ENCODE measurements around the gene RBKS. TPM values are rescaled to one million over a fixed set of nuclear protein-coding genes. Genes with fewer than 3 reads are reported as not detected.

The RBKS gene
- total RNA-seq, 1 experiment from 2014 or later = 0.54 TPM

DNA sequence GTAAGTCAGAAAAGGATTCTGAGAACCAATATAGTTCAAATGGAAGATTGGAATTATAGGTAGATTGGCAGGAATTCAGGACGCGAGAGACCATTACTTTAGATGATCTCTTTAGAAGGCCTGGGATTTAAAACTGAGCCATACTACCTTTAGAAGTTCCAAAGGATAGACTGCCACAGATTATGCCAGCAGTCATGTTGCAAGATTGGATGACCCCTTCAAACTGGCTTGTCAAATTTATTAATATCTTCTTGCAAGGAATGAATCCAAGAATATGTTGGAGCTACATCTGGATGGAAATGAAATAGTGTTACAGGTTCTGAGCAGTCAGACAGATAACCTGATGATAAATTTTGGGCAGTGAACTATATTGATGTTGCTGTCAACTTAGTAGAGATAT, 22.3 kb upstream of the RBKS start:
- H3K27me3 ChIP-seq (replicated peaks; ENCODE audit: insufficient read depth, low read depth, low read length, poor library complexity) = no peaks in the 10 kb centered on the region
- CTCF ChIA-PET = no interaction called here
- POLR2A ChIA-PET (ENCODE audit: low non-redundant PET) = no interaction called here
- intact Hi-C loops (cut with micrococcal nuclease; ENCODE audit: unreplicated experiment) = no loop called here
- H3K4me3 ChIP-seq (ENCODE audit: low read depth, low read length, poor library complexity, severe bottlenecking) = no peak overlapping the region
- no peaks in the 10 kb centered on the region for H3K36me3 ChIP-seq (ENCODE audit: insufficient read depth, low read length, poor library complexity, severe bottlenecking)
- H3K4me1 ChIP-seq (ENCODE audit: insufficient read depth, low read length, poor library complexity, severe bottlenecking) = peaks cover 4% of the 10 kb centered on the region
- H3K27ac ChIP-seq (ENCODE audit: low read depth, low read length, poor library complexity, severe bottlenecking) = no peak overlapping the region
- no peak for DNase-seq (ENCODE audit: low spot score)
- no peaks in the 10 kb centered on the region for H3K9me3 ChIP-seq (ENCODE audit: low read depth, low read length, poor library complexity, severe bottlenecking)
- no TSS peak for BruUV-seq (replicated peaks)
- TF ChIP-seq, protein P1, sequence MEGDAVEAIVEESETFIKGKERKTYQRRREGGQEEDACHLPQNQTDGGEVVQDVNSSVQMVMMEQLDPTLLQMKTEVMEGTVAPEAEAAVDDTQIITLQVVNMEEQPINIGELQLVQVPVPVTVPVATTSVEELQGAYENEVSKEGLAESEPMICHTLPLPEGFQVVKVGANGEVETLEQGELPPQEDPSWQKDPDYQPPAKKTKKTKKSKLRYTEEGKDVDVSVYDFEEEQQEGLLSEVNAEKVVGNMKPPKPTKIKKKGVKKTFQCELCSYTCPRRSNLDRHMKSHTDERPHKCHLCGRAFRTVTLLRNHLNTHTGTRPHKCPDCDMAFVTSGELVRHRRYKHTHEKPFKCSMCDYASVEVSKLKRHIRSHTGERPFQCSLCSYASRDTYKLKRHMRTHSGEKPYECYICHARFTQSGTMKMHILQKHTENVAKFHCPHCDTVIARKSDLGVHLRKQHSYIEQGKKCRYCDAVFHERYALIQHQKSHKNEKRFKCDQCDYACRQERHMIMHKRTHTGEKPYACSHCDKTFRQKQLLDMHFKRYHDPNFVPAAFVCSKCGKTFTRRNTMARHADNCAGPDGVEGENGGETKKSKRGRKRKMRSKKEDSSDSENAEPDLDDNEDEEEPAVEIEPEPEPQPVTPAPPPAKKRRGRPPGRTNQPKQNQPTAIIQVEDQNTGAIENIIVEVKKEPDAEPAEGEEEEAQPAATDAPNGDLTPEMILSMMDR (conservative IDR thresholded peaks at IDR 0.05; ENCODE audit: low read depth, low read length) = no peak
- TF ChIP-seq EZH2 (IDR thresholded peaks at IDR 0.05; ENCODE audit: borderline replicate concordance, low read depth, low read length, poor library complexity, severe bottlenecking) = no peak

DNA sequence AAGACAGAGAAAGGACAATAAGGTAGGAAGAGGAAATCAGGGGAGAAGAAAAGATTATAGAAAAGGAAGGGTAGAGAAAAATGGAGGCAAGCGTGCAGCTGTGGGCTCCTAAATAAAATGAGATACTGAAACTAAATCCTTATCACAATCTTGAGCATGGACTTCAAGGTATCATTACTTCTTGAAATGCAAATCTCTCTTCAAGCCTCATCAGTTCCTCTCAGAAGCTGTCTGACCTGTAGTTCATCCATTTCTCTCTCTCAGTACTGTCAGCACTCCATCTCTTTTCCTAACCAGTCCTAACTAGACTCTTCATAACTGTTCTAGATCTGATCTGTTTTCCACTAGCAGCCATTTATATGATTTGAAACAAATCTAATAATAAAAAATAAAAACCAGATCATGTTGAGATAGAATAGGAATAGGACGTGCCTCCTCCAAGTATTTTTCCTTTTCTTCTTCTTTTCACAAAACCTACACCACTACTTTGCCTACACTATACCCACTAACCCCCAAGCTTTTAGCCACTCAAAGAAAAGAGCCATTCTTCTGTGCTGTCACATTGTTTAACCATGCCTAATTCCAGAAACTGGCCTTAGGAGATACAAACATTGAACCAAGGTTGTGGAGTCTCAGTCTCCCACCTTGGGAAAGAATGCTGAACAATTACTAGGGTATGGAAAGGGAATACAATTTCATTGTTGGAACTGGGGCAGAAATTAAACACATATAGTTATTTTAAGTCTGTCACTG, 21.4 kb upstream of the RBKS start:
- Histone ChIP-seq H3K9me3 (ENCODE audit: low read depth, low read length, poor library complexity, severe bottlenecking) (no peaks in the 10 kb centered on the region), H3K36me3 (ENCODE audit: insufficient read depth, low read length, poor library complexity, severe bottlenecking) (no peaks in the 10 kb centered on the region), H3K4me1 (ENCODE audit: insufficient read depth, low read length, poor library complexity, severe bottlenecking) (peaks cover 4% of the 10 kb centered on the region), H3K27me3 (replicated peaks; ENCODE audit: insufficient read depth, low read depth, low read length, poor library complexity) (no peaks in the 10 kb centered on the region), H3K27ac (ENCODE audit: low read depth, low read length, poor library complexity, severe bottlenecking) (no peak overlapping the region), H3K4me3 (ENCODE audit: low read depth, low read length, poor library complexity, severe bottlenecking) (no peak overlapping the region)
- intact Hi-C loops (cut with micrococcal nuclease; ENCODE audit: unreplicated experiment) = no loop called here
- ChIA-PET POLR2A (ENCODE audit: low non-redundant PET) (no interaction called here), CTCF (no interaction called here)
- no TSS peak for BruUV-seq (replicated peaks)
- TF ChIP-seq, protein P1 (conservative IDR thresholded peaks at IDR 0.05; ENCODE audit: low read depth, low read length) = no peak
- TF ChIP-seq EZH2 (IDR thresholded peaks at IDR 0.05; ENCODE audit: borderline replicate concordance, low read depth, low read length, poor library complexity, severe bottlenecking) = no peak
- DNase-seq (ENCODE audit: low spot score) = no peak

GRCh38 chr2:27909901-27910300, 19.7 kb upstream of the RBKS start:
- POLR2A ChIA-PET (ENCODE audit: low non-redundant PET) = no interaction called here
- Histone ChIP-seq H3K4me1 (ENCODE audit: insufficient read depth, low read length, poor library complexity, severe bottlenecking) (no peaks in the 10 kb centered on the region), H3K27me3 (replicated peaks; ENCODE audit: insufficient read depth, low read depth, low read length, poor library complexity) (no peaks in the 10 kb centered on the region), H3K27ac (ENCODE audit: low read depth, low read length, poor library complexity, severe bottlenecking) (no peak overlapping the region), H3K4me3 (ENCODE audit: low read depth, low read length, poor library complexity, severe bottlenecking) (no peak overlapping the region), H3K36me3 (ENCODE audit: insufficient read depth, low read length, poor library complexity, severe bottlenecking) (no peaks in the 10 kb centered on the region), H3K9me3 (ENCODE audit: low read depth, low read length, poor library complexity, severe bottlenecking) (no peaks in the 10 kb centered on the region)
- CTCF ChIA-PET = no interaction called here
- BruUV-seq (replicated peaks) = no TSS peak
- intact Hi-C loops (cut with micrococcal nuclease; ENCODE audit: unreplicated experiment) = no loop called here
- DNase-seq (ENCODE audit: low spot score) = no peak
- TF ChIP-seq EZH2 (IDR thresholded peaks at IDR 0.05; ENCODE audit: borderline replicate concordance, low read depth, low read length, poor library complexity, severe bottlenecking) = no peak
- TF ChIP-seq, protein P1 (conservative IDR thresholded peaks at IDR 0.05; ENCODE audit: low read depth, low read length) = no peak

All from A673 (cell line).